Panc1 (cell line): Measurements from ENCODE around the gene STARD13.

Experiments used
- POLR2AphosphoS5 ChIP-seq: IDR thresholded peaks from 2 replicates; pipeline ENCODE4 v1.6.1; 2012; ENCODE audit warnings: mild to moderate bottlenecking, low read depth, low read length, moderate library complexity
- SIN3A ChIP-seq: IDR thresholded peaks from 2 replicates; pipeline ENCODE4 v1.6.1; 2012; ENCODE audit warnings: low read depth, mild to moderate bottlenecking, low read length, moderate library complexity, borderline replicate concordance; ENCODE audit not compliant: insufficient read depth
- TF ChIP-seq, protein P1 (sequence below): fragments of 450-650 bp; IDR thresholded peaks from 2 replicates; pipeline ENCODE4 v1.5.1; 2017; ENCODE audit warnings: mild to moderate bottlenecking
- TF ChIP-seq, protein P2 (sequence below), 2 experiments: IDR thresholded peaks; 2 replicates each; pipeline ENCODE4 v1.6.1; 2011 to 2012; ENCODE audit warnings: low read depth in 2 of 2, control low read depth in 1 of 2, low read length in 1 of 2, mild to moderate bottlenecking in 1 of 2, moderate library complexity in 1 of 2; ENCODE audit not compliant: insufficient read depth in 1 of 2

DNA sequence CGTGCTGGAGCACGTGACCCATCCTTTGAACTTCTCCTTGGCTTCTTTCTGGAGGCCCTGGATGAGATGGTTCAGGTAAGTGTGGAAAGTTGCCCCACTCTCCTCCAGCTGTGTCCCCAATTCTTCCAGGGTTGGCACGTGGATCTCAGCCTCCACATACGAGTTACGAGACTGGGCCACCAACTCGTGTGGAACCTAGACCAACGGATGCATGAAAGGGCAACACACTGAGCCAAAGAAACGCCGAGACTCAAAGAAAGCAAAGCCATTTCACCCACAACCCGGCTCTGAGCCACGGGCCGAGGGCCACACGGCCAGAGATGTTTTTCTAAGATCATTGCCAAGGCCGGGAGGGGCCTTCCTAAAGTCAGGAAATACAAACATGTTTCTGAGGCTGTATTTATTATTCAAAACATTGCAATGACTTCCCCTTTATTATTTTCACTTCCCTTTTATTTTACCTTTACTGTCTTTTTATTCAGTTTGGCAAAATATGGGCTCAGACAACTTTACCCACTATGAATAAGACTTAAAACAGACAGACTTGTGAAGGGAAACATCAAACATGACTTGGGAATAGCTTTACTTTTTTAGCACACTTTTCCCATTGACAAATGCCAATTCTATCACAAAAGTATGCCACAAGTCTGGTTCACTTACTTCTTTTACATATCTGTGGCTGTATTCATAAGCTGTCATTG lies 174.7 kb downstream of the STARD13 start:
- TF ChIP-seq, protein P1, sequence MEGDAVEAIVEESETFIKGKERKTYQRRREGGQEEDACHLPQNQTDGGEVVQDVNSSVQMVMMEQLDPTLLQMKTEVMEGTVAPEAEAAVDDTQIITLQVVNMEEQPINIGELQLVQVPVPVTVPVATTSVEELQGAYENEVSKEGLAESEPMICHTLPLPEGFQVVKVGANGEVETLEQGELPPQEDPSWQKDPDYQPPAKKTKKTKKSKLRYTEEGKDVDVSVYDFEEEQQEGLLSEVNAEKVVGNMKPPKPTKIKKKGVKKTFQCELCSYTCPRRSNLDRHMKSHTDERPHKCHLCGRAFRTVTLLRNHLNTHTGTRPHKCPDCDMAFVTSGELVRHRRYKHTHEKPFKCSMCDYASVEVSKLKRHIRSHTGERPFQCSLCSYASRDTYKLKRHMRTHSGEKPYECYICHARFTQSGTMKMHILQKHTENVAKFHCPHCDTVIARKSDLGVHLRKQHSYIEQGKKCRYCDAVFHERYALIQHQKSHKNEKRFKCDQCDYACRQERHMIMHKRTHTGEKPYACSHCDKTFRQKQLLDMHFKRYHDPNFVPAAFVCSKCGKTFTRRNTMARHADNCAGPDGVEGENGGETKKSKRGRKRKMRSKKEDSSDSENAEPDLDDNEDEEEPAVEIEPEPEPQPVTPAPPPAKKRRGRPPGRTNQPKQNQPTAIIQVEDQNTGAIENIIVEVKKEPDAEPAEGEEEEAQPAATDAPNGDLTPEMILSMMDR: no peak
- TF ChIP-seq, protein P2, sequence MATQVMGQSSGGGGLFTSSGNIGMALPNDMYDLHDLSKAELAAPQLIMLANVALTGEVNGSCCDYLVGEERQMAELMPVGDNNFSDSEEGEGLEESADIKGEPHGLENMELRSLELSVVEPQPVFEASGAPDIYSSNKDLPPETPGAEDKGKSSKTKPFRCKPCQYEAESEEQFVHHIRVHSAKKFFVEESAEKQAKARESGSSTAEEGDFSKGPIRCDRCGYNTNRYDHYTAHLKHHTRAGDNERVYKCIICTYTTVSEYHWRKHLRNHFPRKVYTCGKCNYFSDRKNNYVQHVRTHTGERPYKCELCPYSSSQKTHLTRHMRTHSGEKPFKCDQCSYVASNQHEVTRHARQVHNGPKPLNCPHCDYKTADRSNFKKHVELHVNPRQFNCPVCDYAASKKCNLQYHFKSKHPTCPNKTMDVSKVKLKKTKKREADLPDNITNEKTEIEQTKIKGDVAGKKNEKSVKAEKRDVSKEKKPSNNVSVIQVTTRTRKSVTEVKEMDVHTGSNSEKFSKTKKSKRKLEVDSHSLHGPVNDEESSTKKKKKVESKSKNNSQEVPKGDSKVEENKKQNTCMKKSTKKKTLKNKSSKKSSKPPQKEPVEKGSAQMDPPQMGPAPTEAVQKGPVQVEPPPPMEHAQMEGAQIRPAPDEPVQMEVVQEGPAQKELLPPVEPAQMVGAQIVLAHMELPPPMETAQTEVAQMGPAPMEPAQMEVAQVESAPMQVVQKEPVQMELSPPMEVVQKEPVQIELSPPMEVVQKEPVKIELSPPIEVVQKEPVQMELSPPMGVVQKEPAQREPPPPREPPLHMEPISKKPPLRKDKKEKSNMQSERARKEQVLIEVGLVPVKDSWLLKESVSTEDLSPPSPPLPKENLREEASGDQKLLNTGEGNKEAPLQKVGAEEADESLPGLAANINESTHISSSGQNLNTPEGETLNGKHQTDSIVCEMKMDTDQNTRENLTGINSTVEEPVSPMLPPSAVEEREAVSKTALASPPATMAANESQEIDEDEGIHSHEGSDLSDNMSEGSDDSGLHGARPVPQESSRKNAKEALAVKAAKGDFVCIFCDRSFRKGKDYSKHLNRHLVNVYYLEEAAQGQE (IDR thresholded peaks at IDR 0.05; ENCODE audit: insufficient read depth in 1 of 2, low read depth in 2 of 2, low read length in 1 of 2): no peak
- TF ChIP-seq SIN3A (no peak), POLR2AphosphoS5 (no peak)
